ENCODE results near the gene RABEP2.

RABEP2 gene

DNA sequence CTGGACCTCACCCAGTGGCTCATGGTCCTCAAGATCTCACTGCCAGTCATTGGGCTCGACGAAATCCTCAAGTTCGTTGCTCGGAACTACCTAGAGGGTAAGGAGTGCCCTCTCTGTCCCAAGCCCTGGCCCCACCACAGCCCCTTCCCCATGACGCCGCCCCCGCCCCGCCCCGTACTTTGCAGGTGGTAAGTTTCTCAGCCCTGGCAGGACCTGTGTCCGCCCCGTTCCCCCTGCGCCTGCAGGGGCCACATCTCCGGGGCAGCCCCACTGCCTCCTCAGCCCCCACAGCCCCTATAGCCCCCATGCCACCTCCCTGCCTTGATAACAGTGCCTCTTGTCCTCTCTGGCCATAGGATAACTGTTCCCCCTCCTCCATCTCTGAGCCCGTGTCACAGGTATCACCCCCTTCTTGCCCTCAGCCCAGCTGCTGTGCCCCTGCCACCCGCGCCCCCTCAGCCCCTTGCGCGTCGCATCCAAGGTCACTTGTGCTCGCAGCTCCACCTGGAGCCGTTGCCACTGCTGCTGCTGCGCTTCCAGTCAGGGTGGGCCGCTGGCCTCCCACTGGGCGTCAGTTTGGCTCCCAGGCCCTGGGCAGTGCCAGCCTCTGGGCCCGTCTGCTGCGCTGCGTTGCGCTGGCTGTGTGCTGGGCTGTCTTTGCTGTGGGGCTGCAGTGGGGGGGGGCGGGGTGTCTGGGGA is 21.5 kb downstream of the RABEP2 start:
- no peak overlapping the region for H3K27ac ChIP-seq (ENCODE audit: low read depth, low read length)
- peaks cover 11% of the 10 kb centered on the region for H3K36me3 ChIP-seq (ENCODE audit: control insufficient read depth, insufficient read depth, low read length)
- no peak overlapping the region for H3K9ac ChIP-seq (ENCODE audit: low read depth, low read length)
- no peaks in the 10 kb centered on the region for H3K4me1 ChIP-seq (ENCODE audit: control insufficient read depth, insufficient read depth, low read length)
- no peaks in the 10 kb centered on the region for H3K9me3 ChIP-seq (ENCODE audit: control insufficient read depth, insufficient read depth, low read length)
- no peak overlapping the region for H3K4me3 ChIP-seq (ENCODE audit: low read depth, low read length)
- no peaks in the 10 kb centered on the region for H3K27me3 ChIP-seq (ENCODE audit: control insufficient read depth, insufficient read depth, low read length)

DNA sequence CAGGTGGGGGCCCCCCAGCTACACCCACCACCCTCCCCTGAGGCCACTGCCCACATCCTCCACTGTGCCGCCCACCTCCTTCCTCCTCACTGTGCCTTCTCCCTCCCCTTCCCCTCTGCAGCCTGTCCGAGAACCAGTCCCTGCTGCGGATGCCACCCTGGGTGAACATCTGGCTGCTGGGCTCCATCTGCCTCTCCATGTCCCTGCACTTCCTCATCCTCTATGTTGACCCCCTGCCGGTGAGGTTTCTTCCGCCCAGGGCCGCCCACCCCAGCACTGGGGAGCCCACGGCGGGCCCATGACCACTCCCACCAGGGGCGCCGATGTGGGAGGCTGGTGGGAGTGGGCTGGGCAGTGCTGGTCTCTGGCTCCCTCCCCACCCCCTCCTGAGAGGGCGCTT is 22.1 kb downstream of the RABEP2 start:
- Histone ChIP-seq H3K9me3 (ENCODE audit: control insufficient read depth, insufficient read depth, low read length) (no peaks in the 10 kb centered on the region), H3K27me3 (ENCODE audit: control insufficient read depth, insufficient read depth, low read length) (no peaks in the 10 kb centered on the region), H3K4me1 (ENCODE audit: control insufficient read depth, insufficient read depth, low read length) (no peaks in the 10 kb centered on the region), H3K36me3 (ENCODE audit: control insufficient read depth, insufficient read depth, low read length) (0 out of 2 replicates have a peak, but pooled peaks cover 6% of the 10 kb centered on the region), H3K9ac (ENCODE audit: low read depth, low read length) (no peak overlapping the region), H3K27ac (ENCODE audit: low read depth, low read length) (no peak overlapping the region), H3K4me3 (ENCODE audit: low read depth, low read length) (no peak overlapping the region)

DNA sequence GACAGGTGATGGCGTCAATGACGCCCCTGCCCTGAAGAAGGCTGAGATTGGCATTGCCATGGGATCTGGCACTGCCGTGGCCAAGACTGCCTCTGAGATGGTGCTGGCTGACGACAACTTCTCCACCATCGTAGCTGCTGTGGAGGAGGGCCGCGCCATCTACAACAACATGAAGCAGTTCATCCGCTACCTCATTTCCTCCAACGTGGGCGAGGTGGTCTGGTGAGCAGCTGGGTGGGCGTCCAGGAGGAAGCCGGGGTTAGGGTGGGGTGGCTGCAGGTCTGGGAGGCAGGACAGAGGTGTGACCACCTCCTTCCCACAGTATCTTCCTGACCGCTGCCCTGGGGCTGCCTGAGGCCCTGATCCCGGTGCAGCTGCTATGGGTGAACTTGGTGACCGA is 23.2 kb downstream of the RABEP2 start:
- Histone ChIP-seq H3K9ac (ENCODE audit: low read depth, low read length) (no peak overlapping the region), H3K9me3 (ENCODE audit: control insufficient read depth, insufficient read depth, low read length) (no peaks in the 10 kb centered on the region), H3K4me3 (ENCODE audit: low read depth, low read length) (no peak overlapping the region), H3K4me1 (ENCODE audit: control insufficient read depth, insufficient read depth, low read length) (no peaks in the 10 kb centered on the region), H3K36me3 (ENCODE audit: control insufficient read depth, insufficient read depth, low read length) (0 out of 2 replicates have a peak, but pooled peaks cover 6% of the 10 kb centered on the region), H3K27ac (ENCODE audit: low read depth, low read length) (no peak overlapping the region), H3K27me3 (ENCODE audit: control insufficient read depth, insufficient read depth, low read length) (no peaks in the 10 kb centered on the region)

DNA sequence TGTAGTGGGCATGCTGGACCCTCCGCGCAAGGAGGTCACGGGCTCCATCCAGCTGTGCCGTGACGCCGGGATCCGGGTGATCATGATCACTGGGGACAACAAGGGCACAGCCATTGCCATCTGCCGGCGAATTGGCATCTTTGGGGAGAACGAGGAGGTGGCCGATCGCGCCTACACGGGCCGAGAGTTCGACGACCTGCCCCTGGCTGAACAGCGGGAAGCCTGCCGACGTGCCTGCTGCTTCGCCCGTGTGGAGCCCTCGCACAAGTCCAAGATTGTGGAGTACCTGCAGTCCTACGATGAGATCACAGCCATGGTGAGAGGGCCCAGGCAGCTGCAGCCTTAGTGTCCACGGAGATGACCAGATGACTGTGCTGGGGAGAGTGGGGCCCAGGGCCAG is 24.4 kb downstream of the RABEP2 start:
- Histone ChIP-seq H3K9me3 (ENCODE audit: control insufficient read depth, insufficient read depth, low read length) (no peaks in the 10 kb centered on the region), H3K4me1 (ENCODE audit: control insufficient read depth, insufficient read depth, low read length) (no peaks in the 10 kb centered on the region), H3K27me3 (ENCODE audit: control insufficient read depth, insufficient read depth, low read length) (no peaks in the 10 kb centered on the region), H3K4me3 (ENCODE audit: low read depth, low read length) (no peak overlapping the region), H3K9ac (ENCODE audit: low read depth, low read length) (no peak overlapping the region), H3K36me3 (ENCODE audit: control insufficient read depth, insufficient read depth, low read length) (0 out of 2 replicates have a peak, but pooled peaks cover 6% of the 10 kb centered on the region), H3K27ac (ENCODE audit: low read depth, low read length) (no peak overlapping the region)

DNA sequence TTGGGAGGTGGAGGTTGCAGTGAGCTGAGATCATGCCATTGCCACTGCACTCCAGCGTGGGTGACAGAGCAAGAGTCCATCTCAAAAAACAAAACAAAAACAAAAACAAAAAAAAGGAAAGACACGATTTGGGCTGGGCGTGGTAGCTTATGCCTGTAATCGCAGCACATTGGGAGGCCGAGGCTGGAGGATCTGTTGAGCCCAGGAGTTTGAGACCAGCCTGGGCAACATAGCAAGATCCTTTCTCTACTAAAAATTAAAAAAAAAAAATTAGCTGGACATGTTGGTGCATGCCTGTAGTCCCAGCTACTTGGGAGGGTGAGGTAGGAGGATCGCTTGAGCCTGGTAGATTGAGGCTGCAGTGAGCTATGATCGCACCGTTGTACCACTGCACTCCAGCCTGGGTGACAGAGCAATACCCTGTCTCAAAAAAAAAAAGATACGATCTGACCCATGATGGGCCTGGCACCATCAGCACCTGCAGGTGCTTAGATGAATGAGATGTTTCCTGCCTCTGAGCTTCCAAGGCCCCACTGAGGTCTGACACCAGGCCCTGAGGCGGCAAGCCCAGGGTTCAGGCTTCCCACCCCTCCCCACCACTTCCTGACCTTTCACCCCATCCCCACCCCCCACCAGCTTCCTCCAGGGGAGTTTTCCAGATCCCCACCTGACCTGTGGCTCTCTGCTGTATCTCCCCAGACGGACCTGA is 25.0 kb downstream of the RABEP2 start:
- H3K4me3 ChIP-seq (ENCODE audit: low read depth, low read length): no peak overlapping the region
- no peaks in the 10 kb centered on the region for H3K9me3 ChIP-seq (ENCODE audit: control insufficient read depth, insufficient read depth, low read length)
- no peaks in the 10 kb centered on the region for H3K27me3 ChIP-seq (ENCODE audit: control insufficient read depth, insufficient read depth, low read length)
- H3K27ac ChIP-seq (ENCODE audit: low read depth, low read length): no peak overlapping the region
- H3K36me3 ChIP-seq (ENCODE audit: control insufficient read depth, insufficient read depth, low read length): 0 out of 2 replicates have a peak, but pooled peaks cover 4% of the 10 kb centered on the region
- no peak overlapping the region for H3K9ac ChIP-seq (ENCODE audit: low read depth, low read length)
- H3K4me1 ChIP-seq (ENCODE audit: control insufficient read depth, insufficient read depth, low read length): no peaks in the 10 kb centered on the region

DNA sequence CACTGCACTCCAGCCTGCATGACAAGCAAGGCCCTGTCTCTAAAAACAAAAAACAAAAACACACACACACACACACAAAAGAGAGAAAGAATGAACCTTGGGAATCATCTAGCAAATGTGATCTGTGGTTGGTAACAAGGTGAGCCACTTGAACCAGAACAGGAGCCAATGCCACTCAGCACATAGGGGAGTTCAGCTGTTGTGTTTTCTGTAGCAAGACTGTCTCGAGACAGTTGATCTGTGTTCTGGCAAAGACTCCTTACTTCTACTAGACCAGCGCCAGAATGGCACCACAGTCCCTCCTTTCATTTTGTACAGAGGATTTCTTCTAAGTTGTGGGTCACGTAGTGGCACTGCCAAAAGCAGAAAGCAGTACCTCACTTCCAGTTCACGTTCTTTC is 26.1 kb downstream of the RABEP2 start:
- Histone ChIP-seq H3K9ac (ENCODE audit: low read depth, low read length) (no peak overlapping the region), H3K4me3 (ENCODE audit: low read depth, low read length) (no peak overlapping the region), H3K9me3 (ENCODE audit: control insufficient read depth, insufficient read depth, low read length) (no peaks in the 10 kb centered on the region), H3K27me3 (ENCODE audit: control insufficient read depth, insufficient read depth, low read length) (no peaks in the 10 kb centered on the region), H3K27ac (ENCODE audit: low read depth, low read length) (no peak overlapping the region), H3K36me3 (ENCODE audit: control insufficient read depth, insufficient read depth, low read length) (no peaks in the 10 kb centered on the region), H3K4me1 (ENCODE audit: control insufficient read depth, insufficient read depth, low read length) (no peaks in the 10 kb centered on the region)

DNA sequence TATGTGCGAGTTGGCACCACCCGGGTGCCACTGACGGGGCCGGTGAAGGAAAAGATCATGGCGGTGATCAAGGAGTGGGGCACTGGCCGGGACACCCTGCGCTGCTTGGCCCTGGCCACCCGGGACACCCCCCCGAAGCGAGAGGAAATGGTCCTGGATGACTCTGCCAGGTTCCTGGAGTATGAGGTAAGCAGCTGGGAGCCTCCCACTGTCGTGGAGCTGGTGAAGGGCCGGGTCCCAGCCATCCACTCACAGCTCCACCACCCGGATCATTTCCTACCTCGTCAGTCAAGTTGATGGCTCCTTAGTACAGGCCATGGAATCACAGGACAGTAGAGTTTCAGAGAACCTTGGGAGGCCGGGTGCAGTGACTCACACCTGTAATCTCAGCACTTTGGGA is 26.8 kb downstream of the RABEP2 start:
- Histone ChIP-seq H3K4me1 (ENCODE audit: control insufficient read depth, insufficient read depth, low read length) (no peaks in the 10 kb centered on the region), H3K27me3 (ENCODE audit: control insufficient read depth, insufficient read depth, low read length) (no peaks in the 10 kb centered on the region), H3K9ac (ENCODE audit: low read depth, low read length) (no peak overlapping the region), H3K4me3 (ENCODE audit: low read depth, low read length) (no peak overlapping the region), H3K9me3 (ENCODE audit: control insufficient read depth, insufficient read depth, low read length) (no peaks in the 10 kb centered on the region), H3K27ac (ENCODE audit: low read depth, low read length) (no peak overlapping the region), H3K36me3 (ENCODE audit: control insufficient read depth, insufficient read depth, low read length) (no peaks in the 10 kb centered on the region)

DNA sequence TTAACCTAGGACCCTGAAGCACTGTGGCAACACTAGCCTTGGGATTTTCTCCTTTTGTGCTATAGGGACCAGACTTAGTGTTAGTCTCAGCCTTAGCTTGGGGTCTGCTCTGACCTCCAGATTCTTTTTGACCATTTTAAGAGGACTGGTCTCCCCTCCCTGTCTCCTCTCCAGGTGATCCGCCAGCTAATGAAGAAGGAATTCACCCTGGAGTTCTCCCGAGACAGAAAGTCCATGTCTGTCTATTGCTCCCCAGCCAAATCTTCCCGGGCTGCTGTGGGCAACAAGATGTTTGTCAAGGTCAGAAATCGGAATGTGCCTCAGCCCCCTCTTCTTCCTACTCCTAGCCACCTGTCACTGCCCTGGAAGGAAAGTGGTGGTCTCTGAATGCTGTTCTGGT is 27.2 kb downstream of the RABEP2 start:
- H3K4me3 ChIP-seq (ENCODE audit: low read depth, low read length): no peak overlapping the region
- H3K27ac ChIP-seq (ENCODE audit: low read depth, low read length): no peak overlapping the region
- no peak overlapping the region for H3K9ac ChIP-seq (ENCODE audit: low read depth, low read length)
- H3K4me1 ChIP-seq (ENCODE audit: control insufficient read depth, insufficient read depth, low read length): no peaks in the 10 kb centered on the region
- H3K27me3 ChIP-seq (ENCODE audit: control insufficient read depth, insufficient read depth, low read length): no peaks in the 10 kb centered on the region
- H3K36me3 ChIP-seq (ENCODE audit: control insufficient read depth, insufficient read depth, low read length): no peaks in the 10 kb centered on the region
- no peaks in the 10 kb centered on the region for H3K9me3 ChIP-seq (ENCODE audit: control insufficient read depth, insufficient read depth, low read length)

DNA sequence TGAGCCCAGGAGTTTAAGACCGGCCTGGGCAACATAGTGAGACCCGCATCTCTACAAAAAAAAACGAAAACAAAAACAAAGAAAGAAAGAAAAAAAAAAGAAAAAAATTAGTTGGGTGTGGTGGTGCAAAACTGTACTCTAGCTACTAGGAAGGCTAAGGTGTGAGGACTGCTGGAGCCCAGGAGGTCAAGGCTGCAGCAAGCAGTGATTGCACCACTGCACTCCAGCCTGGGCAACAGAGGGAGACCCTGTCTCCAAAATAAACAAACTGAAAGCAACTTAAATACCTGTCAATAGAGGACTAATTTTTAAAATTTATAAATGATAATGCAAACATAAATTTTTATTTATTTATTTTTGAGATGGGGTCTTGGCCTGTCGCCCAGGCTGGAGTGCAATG is 29.4 kb downstream of the RABEP2 start:
- Histone ChIP-seq H3K4me1 (ENCODE audit: control insufficient read depth, insufficient read depth, low read length) (no peaks in the 10 kb centered on the region), H3K9me3 (ENCODE audit: control insufficient read depth, insufficient read depth, low read length) (no peaks in the 10 kb centered on the region), H3K9ac (ENCODE audit: low read depth, low read length) (no peak overlapping the region), H3K36me3 (ENCODE audit: control insufficient read depth, insufficient read depth, low read length) (no peaks in the 10 kb centered on the region), H3K27ac (ENCODE audit: low read depth, low read length) (no peak overlapping the region), H3K27me3 (ENCODE audit: control insufficient read depth, insufficient read depth, low read length) (no peaks in the 10 kb centered on the region), H3K4me3 (ENCODE audit: low read depth, low read length) (no peak overlapping the region)

DNA sequence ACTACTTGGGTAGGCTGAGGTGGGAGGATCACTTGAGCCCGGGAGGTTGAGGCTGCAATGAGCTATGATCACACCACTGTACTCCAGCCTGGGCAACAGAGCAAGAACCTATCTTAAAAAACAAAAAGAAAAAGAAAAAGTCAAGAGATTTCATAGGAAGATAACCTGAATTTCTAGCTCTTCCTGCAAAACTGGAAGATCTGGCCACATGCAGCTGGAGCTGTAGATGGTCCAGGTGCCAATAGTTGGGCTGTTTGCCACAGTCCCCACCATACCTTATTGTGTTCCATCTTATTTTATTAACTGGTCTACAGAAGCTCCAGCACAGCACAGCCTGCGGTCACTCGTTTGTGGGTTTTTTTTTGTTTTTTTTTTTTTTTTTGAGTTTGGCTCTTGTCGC is 31.7 kb downstream of the RABEP2 start:
- no peaks in the 10 kb centered on the region for H3K27me3 ChIP-seq (ENCODE audit: control insufficient read depth, insufficient read depth, low read length)
- H3K9ac ChIP-seq (ENCODE audit: low read depth, low read length): no peak overlapping the region
- H3K4me1 ChIP-seq (ENCODE audit: control insufficient read depth, insufficient read depth, low read length): no peaks in the 10 kb centered on the region
- H3K27ac ChIP-seq (ENCODE audit: low read depth, low read length): no peak overlapping the region
- no peak overlapping the region for H3K4me3 ChIP-seq (ENCODE audit: low read depth, low read length)
- no peaks in the 10 kb centered on the region for H3K9me3 ChIP-seq (ENCODE audit: control insufficient read depth, insufficient read depth, low read length)
- H3K36me3 ChIP-seq (ENCODE audit: control insufficient read depth, insufficient read depth, low read length): no peaks in the 10 kb centered on the region

Measured in HUES48 (cell line).